Lung microvascular endothelial cell (primary cell): Measurements from ENCODE around the gene ADGB. TPM values are rescaled to one million over a fixed set of nuclear protein-coding genes. Genes with fewer than 3 reads are reported as not detected.
A peak's percentile ranks its signal among the peaks of the same experiment; 100 is the strongest.
"Not testable (repeated sequence)": the region's sequence is repeated elsewhere in the genome, so short reads cannot be mapped to it uniquely, and the experiment has no call there.

Source experiments
- DNase-seq, 2 donors: peaks; one replicate each; pipeline versions ENCODE4 v3.0.0 to v3.0.0-alpha.2; 2010; ENCODE audit warnings: low read depth in 2 of 2
- total RNA-seq: library from RNA; depleted of rRNA; stranded (reverse); fragments of >200 nt; gene quantifications from 2 replicates; pipeline ENCODE4 v1.2.1, GENCODE V29; 2014

ADGB gene
- total RNA-seq, 1 donor from 2014 or later, result not detected

- DNase-seq, result not testable (repeated sequence)
These were observed 217.0 kb downstream of the ADGB start for GRCh38 chr6:146815511-146816462.

GRCh38 chr6:146819596-146820320 is 221.0 kb downstream of the ADGB start:
- no peak for DNase-seq

GRCh38 chr6:146827216-146827928 is 228.6 kb downstream of the ADGB start:
- DNase-seq, result no peak

- DNase-seq, result no peak
These were observed 231.2 kb downstream of the ADGB start for GRCh38 chr6:146829792-146830565.

- no peak for DNase-seq
These were observed 234.4 kb downstream of the ADGB start for GRCh38 chr6:146833157-146833556.

GRCh38 chr6:146840216-146840615 is 241.4 kb downstream of the ADGB start:
- DNase-seq, result no peak

GRCh38 chr6:146840641-146841040 is 241.9 kb downstream of the ADGB start:
- no peak for DNase-seq

- DNase-seq, result peak; percentile 41 to 67
These were observed 248.7 kb downstream of the ADGB start for GRCh38 chr6:146847426-146847825.

- peak in 1 of 2 donors; percentile 69 for DNase-seq
These were observed 251.6 kb downstream of the ADGB start for GRCh38 chr6:146850238-146850896.

GRCh38 chr6:146850981-146851380 is 252.2 kb downstream of the ADGB start:
- DNase-seq, result no peak

- DNase-seq, result peak in 1 of 2 donors; percentile 77
These were observed 253.1 kb downstream of the ADGB start for GRCh38 chr6:146851837-146852236.

GRCh38 chr6:146854521-146855255 is 255.9 kb downstream of the ADGB start:
- not testable (repeated sequence) for DNase-seq

GRCh38 chr6:146855889-146856288 is 257.1 kb downstream of the ADGB start:
- no peak for DNase-seq

GRCh38 chr6:146856296-146856695 is 257.5 kb downstream of the ADGB start:
- DNase-seq, result no peak

- DNase-seq, result peak; percentile 78 to 86
These were observed 258.6 kb downstream of the ADGB start for GRCh38 chr6:146857180-146857979.

- DNase-seq, result no peak
These were observed 259.2 kb downstream of the ADGB start for GRCh38 chr6:146857980-146858347.

- no peak for DNase-seq
These were observed 260.4 kb downstream of the ADGB start for GRCh38 chr6:146859206-146859605.

- DNase-seq, result no peak
These were observed 261.2 kb downstream of the ADGB start for GRCh38 chr6:146859795-146860495.
